ENCODE measurements around the gene AAMP. TPM values are rescaled to one million over a fixed set of nuclear protein-coding genes. Genes with fewer than 3 reads are reported as not detected.

The AAMP gene
- total and polyA plus RNA-seq, 2 experiments from 2014 or later = 90.8 to 203 TPM

DNA sequence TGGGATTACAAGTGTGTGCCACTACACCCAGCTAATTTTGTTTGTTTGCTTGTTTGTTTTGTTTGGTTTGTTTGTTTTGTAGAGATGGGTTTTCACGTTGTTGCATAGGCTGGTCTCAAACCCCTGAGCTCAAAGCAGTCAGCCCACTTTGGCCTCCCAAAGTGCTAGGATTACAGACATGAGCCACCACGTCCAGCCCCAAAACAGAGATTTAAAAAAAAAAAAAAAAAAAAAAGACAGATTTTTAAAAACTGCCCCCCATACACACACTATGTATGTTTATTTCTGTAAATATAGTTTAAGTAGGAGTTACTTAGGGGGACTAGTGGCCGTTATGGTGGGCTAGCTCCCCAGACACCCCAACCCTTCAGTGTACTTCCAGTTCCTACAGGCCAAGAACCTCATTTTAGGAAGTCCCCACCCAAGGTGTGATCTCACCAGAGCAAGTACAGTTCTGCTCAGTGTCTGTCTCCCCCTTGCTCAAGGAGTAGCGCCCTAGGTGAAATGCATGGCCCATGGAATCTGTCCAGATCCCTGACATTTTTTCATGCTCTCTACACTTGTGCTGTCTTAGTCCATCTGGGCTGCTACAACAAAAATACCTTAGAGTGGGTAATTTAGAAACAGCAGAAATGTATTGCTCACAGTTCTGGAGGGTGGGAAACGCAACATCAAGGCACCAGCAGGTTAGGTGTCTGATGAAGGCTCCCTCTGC, 23.9 kb upstream of the AAMP start:
- no peak for TF ChIP-seq JUNB (IDR thresholded peaks at IDR 0.05; ENCODE audit: unreplicated experiment)
- TF ChIP-seq, protein P1, sequence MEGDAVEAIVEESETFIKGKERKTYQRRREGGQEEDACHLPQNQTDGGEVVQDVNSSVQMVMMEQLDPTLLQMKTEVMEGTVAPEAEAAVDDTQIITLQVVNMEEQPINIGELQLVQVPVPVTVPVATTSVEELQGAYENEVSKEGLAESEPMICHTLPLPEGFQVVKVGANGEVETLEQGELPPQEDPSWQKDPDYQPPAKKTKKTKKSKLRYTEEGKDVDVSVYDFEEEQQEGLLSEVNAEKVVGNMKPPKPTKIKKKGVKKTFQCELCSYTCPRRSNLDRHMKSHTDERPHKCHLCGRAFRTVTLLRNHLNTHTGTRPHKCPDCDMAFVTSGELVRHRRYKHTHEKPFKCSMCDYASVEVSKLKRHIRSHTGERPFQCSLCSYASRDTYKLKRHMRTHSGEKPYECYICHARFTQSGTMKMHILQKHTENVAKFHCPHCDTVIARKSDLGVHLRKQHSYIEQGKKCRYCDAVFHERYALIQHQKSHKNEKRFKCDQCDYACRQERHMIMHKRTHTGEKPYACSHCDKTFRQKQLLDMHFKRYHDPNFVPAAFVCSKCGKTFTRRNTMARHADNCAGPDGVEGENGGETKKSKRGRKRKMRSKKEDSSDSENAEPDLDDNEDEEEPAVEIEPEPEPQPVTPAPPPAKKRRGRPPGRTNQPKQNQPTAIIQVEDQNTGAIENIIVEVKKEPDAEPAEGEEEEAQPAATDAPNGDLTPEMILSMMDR (conservative IDR thresholded peaks at IDR 0.05; ENCODE audit: low read depth in 2 of 2) = no peak
- Histone ChIP-seq H4K20me1 (replicated peaks; ENCODE audit: insufficient read depth) (no peaks in the 10 kb centered on the region), H3F3A (replicated peaks; ENCODE audit: low read depth) (no peaks in the 10 kb centered on the region), H3K4me3 (no peak overlapping the region), H3K4me2 (no peak overlapping the region), H3K9me2 (ENCODE audit: insufficient read depth) (no peaks in the 10 kb centered on the region), H3K27ac (ENCODE audit: low read depth) (no peak overlapping the region), H3K4me1 (ENCODE audit: insufficient read depth) (peaks cover 22% of the 10 kb centered on the region), H3K36me3 (ENCODE audit: insufficient read depth) (no peaks in the 10 kb centered on the region), H3K79me2 (replicated peaks; ENCODE audit: insufficient read depth) (no peaks in the 10 kb centered on the region), H2AFZ (no peak overlapping the region), H3K27me3 (ENCODE audit: insufficient read depth) (peaks cover 5% of the 10 kb centered on the region; the same call in 1 of the 2 replicates)
- Mint-ChIP-seq H3K27ac (no peak overlapping the region), H3K36me3 (ENCODE audit: low read depth) (no peaks in the 10 kb centered on the region), H3K9me3 (no peaks in the 10 kb centered on the region), H3K4me3 (no peak overlapping the region), H3K4me1 (peaks cover 41% of the 10 kb centered on the region), H3K27me3 (ENCODE audit: insufficient read depth, low read depth, poor library complexity) (peaks cover 15% of the 10 kb centered on the region)
- DNase-seq (ENCODE audit: low spot score) (no peak), ATAC-seq (no peak)

DNA sequence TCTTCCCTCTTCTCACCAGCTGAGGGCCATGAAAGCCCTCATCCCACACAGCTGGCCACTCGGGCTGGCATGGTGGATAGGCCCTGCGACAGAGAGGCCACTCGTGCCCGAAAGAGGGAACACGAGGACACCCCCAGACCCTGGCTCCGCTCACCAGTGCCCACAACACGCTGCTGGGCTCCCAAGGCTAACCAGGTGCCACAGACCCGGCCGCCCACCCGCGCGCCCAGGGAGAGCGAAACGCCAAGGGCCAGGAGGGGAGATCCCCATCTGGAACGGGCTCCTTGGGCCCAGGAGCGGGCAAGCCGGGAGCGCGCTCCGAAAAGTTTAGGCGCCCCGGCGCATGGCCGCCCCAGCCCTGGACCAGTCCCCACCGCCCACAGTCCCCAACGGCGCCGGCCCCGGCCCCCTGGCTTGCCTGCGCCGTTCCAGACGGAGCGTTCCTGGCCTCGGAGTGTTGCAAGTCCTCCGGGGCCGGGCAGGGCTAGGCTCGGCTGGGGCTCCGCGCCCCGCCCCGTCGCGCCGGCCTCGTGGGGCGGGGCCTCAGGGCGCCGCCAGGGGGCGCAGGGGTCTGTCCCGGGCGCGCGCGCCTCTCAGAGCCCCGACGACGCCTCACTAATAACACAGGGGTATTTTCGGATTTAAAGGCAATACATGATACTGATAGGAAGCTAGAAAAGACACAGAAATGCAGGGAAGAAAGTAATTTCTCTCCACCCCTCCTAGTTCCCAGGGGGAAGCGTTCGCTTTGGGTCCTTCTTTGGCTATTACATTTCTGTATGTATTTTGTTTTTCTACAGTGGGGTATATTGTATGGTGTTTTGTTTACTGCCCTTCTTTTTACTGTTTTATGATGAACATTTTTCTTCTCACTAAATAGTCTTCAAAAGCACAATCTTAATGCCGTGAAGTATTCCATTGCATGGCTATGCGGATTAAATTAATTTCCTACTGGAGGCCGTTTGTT, 22.4 kb upstream of the AAMP start, which contains the start of gene TMBIM1:
Gene TMBIM1 (minus strand): TSS at position 456 of the 967 bp plus-strand sequence. CDS start 10,362 bp downstream, outside the sequence.
- TF ChIP-seq, protein P1 (conservative IDR thresholded peaks at IDR 0.05; ENCODE audit: low read depth in 2 of 2) = peak; percentile 65 to 71
- TF ChIP-seq ZNF114 (CRISPR knock-in tag; IDR thresholded peaks at IDR 0.05) (no peak), POLR2AphosphoS5 (IDR thresholded peaks at IDR 0.05; ENCODE audit: low read depth) (peak; percentile 63)
- Histone ChIP-seq H3K27me3 (ENCODE audit: insufficient read depth) (peaks cover 5% of the 10 kb centered on the region; the same call in 1 of the 2 replicates), H4K20me1 (replicated peaks; ENCODE audit: insufficient read depth) (no peaks in the 10 kb centered on the region), H3K79me2 (replicated peaks; ENCODE audit: insufficient read depth) (no peaks in the 10 kb centered on the region), H3K4me1 (ENCODE audit: insufficient read depth) (peaks cover 22% of the 10 kb centered on the region), H2AFZ (peak within 1 kb of the TSS; percentile 88), H3K27ac (ENCODE audit: low read depth) (no peak within 1 kb of the TSS), H3F3A (replicated peaks; ENCODE audit: low read depth) (no peaks in the 10 kb centered on the region), H3K9me2 (ENCODE audit: insufficient read depth) (no peaks in the 10 kb centered on the region), H3K4me3 (peak within 1 kb of the TSS; percentile 83), H3K4me2 (peak within 1 kb of the TSS; percentile 74), H3K36me3 (ENCODE audit: insufficient read depth) (no peaks in the 10 kb centered on the region)
- H3K27me3 Mint-ChIP-seq (ENCODE audit: insufficient read depth, low read depth, poor library complexity) = peaks cover 15% of the 10 kb centered on the region
- H3K27ac Mint-ChIP-seq = no peak within 1 kb of the TSS
- no peaks in the 10 kb centered on the region for H3K36me3 Mint-ChIP-seq (ENCODE audit: low read depth)
- H3K4me1 Mint-ChIP-seq = peaks cover 41% of the 10 kb centered on the region
- DNase-seq (ENCODE audit: low spot score) (peak; percentile 86), ATAC-seq (peak; percentile 91)
- H3K9me3 Mint-ChIP-seq = no peaks in the 10 kb centered on the region
- H3K4me3 Mint-ChIP-seq = peak within 1 kb of the TSS; percentile 70

Measured in GM23338 (cell line).